Measurements from ENCODE around the gene TSPO2.

Gene TSPO2

DNA sequence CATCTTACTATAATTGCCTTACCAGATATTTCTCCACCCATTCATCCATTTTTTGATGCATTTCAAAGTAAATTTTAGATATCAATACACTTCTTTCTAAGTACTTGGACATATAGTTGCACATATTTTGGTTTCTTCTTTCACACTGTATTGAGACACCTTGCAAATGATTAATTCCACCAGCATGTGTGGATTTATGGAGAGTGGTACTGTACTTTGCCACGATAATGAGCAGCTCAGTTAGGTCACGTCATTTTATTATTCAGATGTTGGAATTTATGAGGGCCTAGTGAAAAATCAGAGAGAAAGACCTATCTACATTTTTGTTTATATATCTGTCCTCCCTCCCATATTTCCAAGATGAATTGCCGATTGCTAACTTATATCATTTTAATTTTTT is 35.8 kb downstream of the TSPO2 start:
- DNase-seq, result no peak

- DNase-seq, result no peak
These were observed 36.8 kb downstream of the TSPO2 start for GRCh38 chr6:41079080-41079479.

DNA sequence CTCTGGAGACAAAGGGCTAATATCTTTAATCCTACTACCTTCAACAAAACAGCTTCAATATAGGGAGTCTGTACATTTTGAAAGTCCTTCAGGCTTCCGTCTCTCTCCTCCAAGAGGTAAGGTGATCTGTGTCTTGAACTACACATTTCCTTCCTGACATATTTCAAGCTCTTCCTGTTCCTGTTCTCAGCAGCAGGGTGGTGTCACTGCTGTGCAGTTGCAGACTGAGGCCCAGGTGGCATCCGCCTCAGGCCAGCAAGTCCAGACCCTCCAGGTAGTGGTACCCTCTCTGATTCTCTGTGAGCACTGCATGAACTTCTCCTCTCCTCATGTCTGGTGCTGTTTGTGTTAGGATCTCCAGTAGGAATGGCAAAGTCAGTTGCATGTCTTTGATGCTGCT is 38.4 kb downstream of the TSPO2 start:
- DNase-seq, result no peak

- no peak for DNase-seq
These were observed 40.8 kb downstream of the TSPO2 start for GRCh38 chr6:41083072-41083471.

DNA sequence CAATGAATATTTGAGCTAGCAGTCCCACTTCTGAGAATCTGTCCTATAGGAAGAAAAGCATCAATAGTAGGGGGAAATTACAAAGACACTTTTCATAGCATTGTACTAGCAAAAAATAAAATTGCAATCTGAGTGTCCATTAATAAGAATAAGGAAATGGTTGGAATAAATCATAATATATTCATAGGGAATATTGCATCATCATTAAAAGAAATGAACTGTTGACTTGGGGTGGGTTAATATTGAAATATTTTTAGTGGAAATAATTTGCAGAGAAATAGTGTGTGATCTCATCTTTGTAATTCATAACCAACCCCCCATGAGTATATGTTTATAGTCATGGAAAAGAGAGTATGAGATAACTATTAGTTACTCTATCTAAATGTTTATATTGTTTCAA is 42.9 kb downstream of the TSPO2 start:
- no peak for DNase-seq

GRCh38 chr6:41088451-41088850 is 46.2 kb downstream of the TSPO2 start:
- DNase-seq, result no peak

- no peak for DNase-seq
These were observed 48.8 kb downstream of the TSPO2 start for GRCh38 chr6:41090841-41091761.

DNA sequence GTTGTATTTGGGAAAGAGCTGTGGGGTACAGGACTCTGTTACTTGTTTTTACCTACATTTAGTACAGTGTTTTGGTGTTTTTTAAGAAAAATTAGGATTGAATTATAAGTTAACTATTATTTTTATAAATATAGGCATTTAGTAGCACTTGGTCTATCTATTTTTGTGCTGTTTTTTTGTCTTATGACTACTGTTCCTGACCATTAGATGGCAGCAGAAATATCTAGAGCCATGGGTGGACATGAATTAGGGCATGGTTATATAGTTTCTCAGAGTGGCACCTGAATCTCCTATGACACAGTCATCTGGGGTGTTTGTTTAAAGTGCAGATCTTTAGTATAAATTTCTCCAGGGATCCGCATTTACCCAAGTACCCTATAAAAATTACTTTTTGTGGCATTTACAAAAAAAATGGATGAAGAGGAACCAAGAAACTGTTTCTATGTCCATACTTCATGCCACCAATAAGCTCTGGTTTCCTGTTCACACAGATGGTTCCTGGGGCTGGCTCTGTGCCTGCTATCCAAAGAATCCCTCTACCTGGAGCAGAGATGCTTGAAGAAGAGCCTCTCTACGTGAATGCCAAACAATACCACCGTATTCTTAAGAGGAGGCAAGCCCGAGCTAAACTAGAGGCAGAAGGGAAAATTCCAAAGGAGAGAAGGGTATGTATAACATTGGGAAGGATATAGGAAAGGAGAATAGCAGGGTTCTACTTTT is 50.3 kb downstream of the TSPO2 start:
- no peak for DNase-seq

- DNase-seq, result no peak
These were observed 51.5 kb downstream of the TSPO2 start for GRCh38 chr6:41093729-41094128.
